Prostate gland (tissue), 2 donors: ENCODE measurements around the gene GDPD5.

Source experiments
- POLR2AphosphoS5 ChIP-seq: sonication (generic); formaldehyde crosslinking; IDR thresholded peaks from one replicate; pipeline ENCODE4 v1.6.1; 2017; ENCODE audit warnings: antibody characterized with exemption
- TF ChIP-seq, protein P1 (sequence below), 4 experiments: fragments of 200-600 bp in 2 of 4; fragments of 450-650 bp in 2 of 4; sonication (generic) in 2 of 4; IDR thresholded peaks; 1 replicate in 3 of 4; 2 replicates in 1 of 4; pipeline ENCODE4 v1.5.1; 2016 to 2019; ENCODE audit warnings: antibody characterized with exemption in 4 of 4, mild to moderate bottlenecking in 2 of 4, moderate library complexity in 2 of 4

DNA sequence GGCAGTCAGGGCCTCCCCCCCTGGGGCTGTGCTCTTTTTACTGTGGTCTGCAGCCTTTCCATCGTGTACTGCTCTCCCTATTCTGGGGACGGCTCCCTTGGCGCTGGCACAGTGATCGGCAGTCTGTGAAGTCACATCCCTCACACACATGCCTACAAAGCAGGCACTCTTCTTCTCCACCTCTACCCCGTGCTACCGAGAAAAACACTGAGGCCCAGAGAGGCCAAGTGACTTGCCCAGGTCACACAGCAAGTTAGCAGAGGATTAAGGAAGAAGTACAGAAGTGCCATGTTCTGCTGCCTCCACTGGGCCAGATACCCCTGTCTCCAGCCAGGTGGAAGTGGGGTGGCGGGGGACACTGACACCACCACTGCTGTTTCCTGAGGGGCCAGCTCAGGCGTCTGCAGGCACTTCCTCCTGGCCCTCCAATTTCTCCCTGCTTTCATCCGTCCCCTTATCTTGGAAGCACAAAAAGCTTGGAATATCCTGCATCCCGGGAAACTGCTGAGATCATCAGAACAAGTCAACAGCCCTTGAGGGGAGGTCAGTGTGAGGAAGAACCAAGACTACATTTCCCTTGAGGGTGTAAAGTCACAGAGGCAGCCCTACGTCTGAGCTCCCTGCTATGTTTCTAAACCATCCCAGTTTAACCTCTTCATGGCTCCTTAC is 62.5 kb downstream of the GDPD5 start:
- TF ChIP-seq, protein P1, sequence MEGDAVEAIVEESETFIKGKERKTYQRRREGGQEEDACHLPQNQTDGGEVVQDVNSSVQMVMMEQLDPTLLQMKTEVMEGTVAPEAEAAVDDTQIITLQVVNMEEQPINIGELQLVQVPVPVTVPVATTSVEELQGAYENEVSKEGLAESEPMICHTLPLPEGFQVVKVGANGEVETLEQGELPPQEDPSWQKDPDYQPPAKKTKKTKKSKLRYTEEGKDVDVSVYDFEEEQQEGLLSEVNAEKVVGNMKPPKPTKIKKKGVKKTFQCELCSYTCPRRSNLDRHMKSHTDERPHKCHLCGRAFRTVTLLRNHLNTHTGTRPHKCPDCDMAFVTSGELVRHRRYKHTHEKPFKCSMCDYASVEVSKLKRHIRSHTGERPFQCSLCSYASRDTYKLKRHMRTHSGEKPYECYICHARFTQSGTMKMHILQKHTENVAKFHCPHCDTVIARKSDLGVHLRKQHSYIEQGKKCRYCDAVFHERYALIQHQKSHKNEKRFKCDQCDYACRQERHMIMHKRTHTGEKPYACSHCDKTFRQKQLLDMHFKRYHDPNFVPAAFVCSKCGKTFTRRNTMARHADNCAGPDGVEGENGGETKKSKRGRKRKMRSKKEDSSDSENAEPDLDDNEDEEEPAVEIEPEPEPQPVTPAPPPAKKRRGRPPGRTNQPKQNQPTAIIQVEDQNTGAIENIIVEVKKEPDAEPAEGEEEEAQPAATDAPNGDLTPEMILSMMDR (IDR thresholded peaks at IDR 0.05), result no peak
- no peak for TF ChIP-seq POLR2AphosphoS5
